ENCODE results near the gene CCDC12. TPM values are rescaled to one million over a fixed set of nuclear protein-coding genes. Genes with fewer than 3 reads are reported as not detected.
A peak's percentile ranks its signal among the peaks of the same experiment; 100 is the strongest.

Gene CCDC12
- total and polyA plus RNA-seq, 9 of the 15 experiments (the other 6 are each of a cell fraction or from before 2014, with no cell fraction given), result 8.9 to 201 (median 86.9) TPM

GRCh38 chr3:46987319-46987742 lies 10.8 kb upstream of the CCDC12 start (continued):
- TF ChIP-seq DLX4 (CRISPR knock-in tag; IDR thresholded peaks at IDR 0.05) (no peak), MITF (IDR thresholded peaks at IDR 0.05) (peak; percentile 13; the same call in 1 of the 2 replicates), CEBPZ (IDR thresholded peaks at IDR 0.05; ENCODE audit: borderline replicate concordance, low read depth, low read length) (no peak), ATF7 (IDR thresholded peaks at IDR 0.05) (peak; percentile 90; the same call in 1 of the 2 replicates), ZNF3 (CRISPR knock-in tag; IDR thresholded peaks at IDR 0.05) (no peak), ZNF395 (CRISPR knock-in tag; IDR thresholded peaks at IDR 0.05) (peak; percentile 23; the same call in 1 of the 2 replicates), POLR2H (tag; IDR thresholded peaks at IDR 0.05; ENCODE audit: low read depth) (peak; percentile 93; the same call in 1 of the 2 replicates), UBTF (IDR thresholded peaks at IDR 0.05; ENCODE audit: borderline replicate concordance in 1 of 2, low read depth in 2 of 2, low read length in 2 of 2) (peak in 1 of 2 experiments; percentile 57; a peak in 1 of 4 replicates), FOXJ2 (tag; IDR thresholded peaks at IDR 0.05) (0 out of 2 replicates have a peak, but pooled peaks have one; percentile 60), PCBP1 (IDR thresholded peaks at IDR 0.05; ENCODE audit: low read depth, low read length, poor library complexity, severe bottlenecking) (no peak), NBN (IDR thresholded peaks at IDR 0.05; ENCODE audit: low read depth) (0 out of 2 replicates have a peak, but pooled peaks have one; percentile 72), ETV6 (IDR thresholded peaks at IDR 0.05; ENCODE audit: borderline replicate concordance in 1 of 2, low read depth in 2 of 2, low read length in 1 of 2) (peak in 1 of 2 experiments; percentile 3; a peak in 1 of 4 replicates), ETV6 (CRISPR knock-in tag; IDR thresholded peaks at IDR 0.05; ENCODE audit: borderline replicate concordance) (no peak), RUNX1 (IDR thresholded peaks at IDR 0.05; ENCODE audit: low read depth) (0 out of 2 replicates have a peak, but pooled peaks have one; percentile 13), PHF21A (IDR thresholded peaks at IDR 0.05; ENCODE audit: borderline replicate concordance, low read depth) (peak; percentile 52; the same call in 1 of the 2 replicates), FOSL1 (tag; conservative IDR thresholded peaks at IDR 0.05) (peak; percentile 76; the same call in 1 of the 2 replicates), JUND (IDR thresholded peaks at IDR 0.05; ENCODE audit: borderline replicate concordance, low read depth, low read length) (peak; percentile 76), JUND (tag; IDR thresholded peaks at IDR 0.05; ENCODE audit: borderline replicate concordance, low read depth, low read length) (no peak; the same call in 2 of the 3 replicates)
